Keratinocyte (primary cell): ENCODE results near the gene RAD54L2.

Experiments used
- CTCF ChIP-seq, 3 experiments: IDR thresholded peaks in 1 of 3; conservative IDR thresholded peaks in 1 of 3; optimal IDR thresholded peaks in 1 of 3; 2 replicates in 2 of 3; 3 replicates in 1 of 3; pipeline versions ENCODE3 to v1.5.1; 2011; ENCODE audit warnings: low read length in 3 of 3, mild to moderate bottlenecking in 3 of 3, moderate library complexity in 2 of 3, control low read depth in 1 of 3, inconsistent platforms in 1 of 3; ENCODE audit not compliant: insufficient read depth in 2 of 3; ENCODE audit errors: extremely low read depth in 1 of 3
- EZH2 ChIP-seq: IDR thresholded peaks from one replicate; pipeline ENCODE4 v1.6.1; 2012; ENCODE audit warnings: inconsistent platforms, mild to moderate bottlenecking, low read length, moderate library complexity

- TF ChIP-seq CTCF (optimal IDR thresholded peaks at IDR 0.05 in 1 of 3, IDR thresholded peaks at IDR 0.05 in 1 of 3, conservative IDR thresholded peaks at IDR 0.05 in 1 of 3; ENCODE audit: extremely low read depth in 1 of 3, insufficient read depth in 2 of 3, low read length in 3 of 3) (no peak), EZH2 (no peak)
Observed at GRCh38 chr3:51581524-51581923, 43.0 kb downstream of the RAD54L2 start.
